ENCODE data around the gene MRPS2.
"Not testable (repeated sequence)": the region's sequence is repeated elsewhere in the genome, so short reads cannot be mapped to it uniquely, and the experiment has no call there.

MRPS2 gene

DNA sequence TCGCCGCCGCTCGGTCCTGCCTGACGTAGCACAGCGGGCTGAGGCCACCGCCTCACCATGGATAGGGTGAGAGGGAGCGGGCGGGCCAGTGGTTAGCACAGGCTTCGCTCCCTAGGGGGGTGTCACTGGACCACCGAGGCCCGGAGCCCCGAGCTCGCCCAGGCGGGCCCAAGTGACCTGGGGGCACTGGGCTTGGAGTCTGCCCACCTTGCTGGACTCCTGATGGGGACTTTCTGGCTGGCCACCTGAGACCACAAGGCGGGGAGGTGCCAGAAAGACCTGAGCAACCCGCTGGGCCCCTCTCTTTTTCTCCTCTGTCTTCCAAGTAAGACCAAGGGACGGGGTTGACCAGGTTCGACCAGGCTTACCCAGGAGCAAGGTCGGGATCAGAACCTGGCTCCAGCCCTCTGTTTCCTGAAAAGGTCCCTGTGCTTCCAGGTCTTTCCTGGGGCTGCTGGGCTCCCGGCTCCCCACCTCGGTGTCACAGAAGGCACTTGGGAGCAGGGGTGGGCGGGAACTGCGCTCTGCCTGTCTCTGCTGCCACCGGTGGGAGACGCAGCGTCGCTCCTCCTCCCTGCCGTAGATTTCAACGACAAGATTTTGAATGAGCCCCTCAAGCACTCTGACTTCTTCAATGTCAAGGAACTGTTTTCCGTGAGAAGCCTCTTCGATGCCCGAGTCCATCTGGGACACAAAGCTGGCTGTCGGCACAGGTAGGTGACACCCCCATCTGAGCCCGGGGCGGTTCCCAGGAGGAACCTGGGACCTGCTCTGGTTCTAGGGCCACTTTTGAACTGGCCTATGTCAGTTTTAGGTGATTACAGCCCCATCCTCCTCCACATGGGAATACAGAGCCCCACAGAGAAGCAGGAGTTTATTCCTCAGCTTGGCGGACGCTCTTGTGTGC lies 1.0 kb downstream of the MRPS2 start:
- peak in 1 of 2 experiments; percentile 45 for DNase-seq

DNA sequence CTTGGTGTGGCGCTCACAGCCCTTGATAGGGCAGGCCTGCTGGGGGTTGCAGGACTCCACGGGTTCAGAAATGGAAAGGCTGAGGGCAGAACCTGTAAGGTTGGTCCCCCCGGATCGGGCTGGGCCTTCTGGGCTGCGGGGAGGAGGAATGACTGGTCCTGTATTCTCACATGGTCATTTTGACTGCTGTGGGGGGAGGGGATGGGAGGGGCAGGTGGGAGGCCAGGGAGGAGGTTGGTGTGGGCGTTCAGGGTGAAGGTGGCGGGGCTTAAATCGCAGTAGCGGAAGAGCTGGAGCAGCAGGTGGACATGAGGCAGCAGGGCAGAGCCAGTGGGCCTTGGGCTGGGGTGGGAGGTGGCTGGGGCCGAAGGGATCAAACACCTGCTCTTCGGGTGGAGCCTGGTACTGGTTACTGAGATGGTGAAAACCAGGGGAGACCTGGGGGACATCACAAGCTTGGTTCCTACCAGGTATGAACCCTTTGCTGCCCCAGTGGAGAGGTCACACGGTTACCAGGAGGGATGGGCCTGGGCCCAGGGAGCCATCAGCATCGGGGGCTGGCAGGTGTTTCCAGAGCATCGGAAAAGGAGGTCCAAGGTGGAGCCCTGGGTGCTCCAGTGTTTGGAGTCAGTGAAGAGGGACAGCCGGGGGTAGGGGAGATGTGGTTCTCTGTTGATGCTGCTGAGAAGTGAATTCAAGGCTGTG lies 1.8 kb downstream of the MRPS2 start:
- no peak for DNase-seq

- no peak for DNase-seq
Observed at GRCh38 chr9:135502873-135503321, 2.4 kb downstream of the MRPS2 start.

GRCh38 chr9:135503371-135504261 lies 3.1 kb downstream of the MRPS2 start:
- no peak for DNase-seq

- DNase-seq = no peak
Observed at GRCh38 chr9:135504262-135505243, 4.1 kb downstream of the MRPS2 start.

DNA sequence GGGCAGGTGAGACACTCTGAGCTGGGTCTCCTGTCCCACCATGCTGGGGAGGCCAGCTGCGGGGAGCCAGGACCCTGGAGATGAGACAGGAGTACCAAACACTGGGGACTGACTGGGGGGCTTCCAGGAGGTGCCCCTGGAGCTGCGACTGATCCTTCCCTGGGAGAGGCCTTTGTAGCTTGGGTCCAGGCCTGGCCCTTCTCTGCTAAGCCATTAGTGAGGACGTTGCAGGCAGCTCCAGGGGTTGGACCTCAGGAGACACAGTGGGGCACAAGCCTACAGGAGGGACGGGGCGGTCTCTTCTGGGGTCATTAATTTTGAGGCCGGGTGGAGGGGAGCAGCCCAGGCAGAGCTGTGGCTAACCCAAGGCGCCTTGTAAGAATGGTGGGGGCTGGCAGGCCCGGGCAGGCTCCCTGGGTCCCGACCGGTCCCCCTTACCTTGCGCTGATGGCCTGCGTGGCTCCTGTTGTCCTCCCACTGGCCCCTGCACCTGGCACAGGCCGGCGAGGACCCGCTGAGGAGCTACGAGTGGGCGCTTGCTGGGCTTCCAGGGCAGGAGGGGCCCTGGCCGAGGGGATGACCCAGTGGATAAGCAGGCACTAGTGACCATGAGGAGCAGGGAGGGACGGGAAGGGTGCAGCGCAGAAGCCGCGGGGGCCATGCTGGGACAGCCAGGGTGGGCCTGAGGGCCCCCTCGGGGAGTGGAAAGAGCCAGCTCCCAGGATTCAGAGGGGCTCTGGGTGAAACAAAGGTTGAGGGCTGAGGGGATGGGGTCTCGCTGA lies 5.1 kb downstream of the MRPS2 start:
- DNase-seq = no peak

DNA sequence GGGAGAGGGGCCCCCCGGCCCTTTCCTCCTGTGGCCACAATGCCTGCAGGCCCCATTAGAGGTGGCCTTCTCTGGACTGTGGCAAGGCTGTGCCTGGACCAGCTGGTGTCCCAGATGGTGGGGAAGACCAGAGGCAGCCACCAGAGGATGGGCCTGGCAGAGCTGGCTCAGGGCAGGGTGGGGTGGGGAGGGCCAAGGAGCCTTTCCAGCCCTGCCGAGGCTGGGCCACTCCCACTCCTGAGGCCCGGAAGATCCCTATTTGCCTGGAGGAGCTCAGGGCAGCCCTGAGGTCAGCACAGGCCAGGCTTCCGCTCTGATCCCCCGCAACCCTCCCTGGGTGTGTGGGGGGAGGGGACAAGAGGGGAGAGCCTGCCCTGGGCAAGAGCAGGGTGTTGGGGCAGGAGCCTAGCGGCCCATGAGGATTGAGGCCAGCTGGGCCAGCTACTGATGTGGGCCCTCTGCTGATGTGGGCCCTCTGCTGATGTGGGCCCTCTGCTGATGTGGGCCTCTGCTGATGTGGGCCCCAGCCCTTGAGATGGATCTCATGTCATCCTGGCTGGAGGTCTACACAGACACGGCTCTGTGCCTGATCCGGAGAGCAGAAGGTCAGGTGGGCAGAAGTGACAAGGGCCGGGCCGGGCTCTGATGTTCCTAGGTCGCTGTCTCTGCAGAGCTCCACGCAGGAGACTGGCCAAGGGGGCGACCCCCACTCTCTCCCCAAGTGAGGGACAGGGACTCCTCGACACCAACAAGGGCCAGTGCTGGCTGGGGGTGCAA lies 6.0 kb downstream of the MRPS2 start:
- no peak for DNase-seq

DNA sequence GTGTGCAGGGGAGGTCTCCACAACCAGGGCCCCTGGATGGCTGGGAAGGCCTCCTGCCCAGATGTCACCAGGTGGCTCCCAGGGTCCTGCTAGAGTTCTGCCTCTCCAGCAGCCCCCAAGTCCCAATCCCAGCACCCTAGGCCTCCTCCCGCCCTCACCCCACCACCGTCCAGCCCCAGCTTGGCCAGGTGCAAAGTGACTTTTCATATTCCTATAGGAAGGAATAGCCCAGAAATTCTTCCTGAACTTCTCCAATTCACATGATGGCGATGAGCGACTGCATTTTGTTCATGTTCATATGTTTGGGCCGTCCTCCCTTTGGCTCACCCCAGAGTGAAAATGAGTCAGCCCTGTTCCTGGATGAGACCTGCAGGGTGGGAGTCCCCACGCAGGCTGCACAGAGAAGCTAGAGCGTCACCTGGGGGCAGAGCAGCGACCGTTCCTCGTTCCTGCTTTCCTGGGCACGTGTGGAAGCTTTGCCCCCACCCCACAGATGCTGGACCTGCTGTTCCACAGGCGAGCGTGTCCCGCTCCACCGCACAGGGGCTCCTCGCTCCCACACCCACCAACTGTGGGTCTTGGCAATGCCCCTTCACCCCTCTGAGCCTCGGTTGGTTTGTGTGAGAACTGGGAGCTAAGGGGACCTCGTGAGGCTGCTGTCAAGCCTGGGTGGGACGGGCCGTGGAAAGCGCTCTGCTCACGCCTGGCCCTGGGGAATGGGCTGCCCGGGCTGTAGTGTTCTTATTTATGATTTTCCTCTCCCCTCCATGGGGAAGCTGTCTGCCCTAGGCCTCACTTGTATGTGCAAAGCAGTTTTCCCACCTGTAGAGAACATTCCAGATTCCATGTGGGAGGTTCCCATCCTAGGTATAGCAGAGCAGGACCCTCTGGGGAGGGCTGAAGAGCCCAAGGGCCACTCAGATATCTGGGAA lies 6.9 kb downstream of the MRPS2 start:
- DNase-seq = no peak

DNA sequence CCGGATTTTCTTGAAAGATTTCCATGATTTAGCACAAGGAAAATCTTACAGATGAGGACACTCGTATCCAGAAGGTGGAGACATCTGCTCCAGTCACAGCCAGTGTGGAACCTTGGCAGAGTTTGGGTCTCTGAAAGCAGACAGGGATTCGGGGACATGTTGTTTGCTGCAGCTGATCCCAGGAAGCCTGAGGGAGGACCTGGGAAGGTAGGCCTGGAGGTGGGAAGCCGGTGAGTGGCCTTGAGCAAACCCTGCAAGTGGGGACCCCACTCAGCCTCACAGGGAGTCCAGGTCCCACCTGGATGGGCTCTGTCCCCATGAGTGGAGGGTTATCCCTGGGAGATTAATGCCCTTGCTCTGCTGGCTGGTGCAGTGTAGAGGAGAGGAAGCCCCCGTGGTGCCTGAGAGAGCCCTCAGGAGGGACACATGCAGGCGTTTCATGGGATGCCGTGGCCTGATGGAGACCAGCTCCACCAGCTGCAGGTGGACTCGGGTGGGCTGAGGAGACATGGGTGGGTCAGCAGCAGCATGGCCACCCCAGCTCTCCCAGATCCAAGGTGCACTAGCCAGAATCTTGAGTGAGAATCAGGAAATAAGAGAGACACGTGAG lies 7.8 kb downstream of the MRPS2 start:
- no peak for DNase-seq

DNA sequence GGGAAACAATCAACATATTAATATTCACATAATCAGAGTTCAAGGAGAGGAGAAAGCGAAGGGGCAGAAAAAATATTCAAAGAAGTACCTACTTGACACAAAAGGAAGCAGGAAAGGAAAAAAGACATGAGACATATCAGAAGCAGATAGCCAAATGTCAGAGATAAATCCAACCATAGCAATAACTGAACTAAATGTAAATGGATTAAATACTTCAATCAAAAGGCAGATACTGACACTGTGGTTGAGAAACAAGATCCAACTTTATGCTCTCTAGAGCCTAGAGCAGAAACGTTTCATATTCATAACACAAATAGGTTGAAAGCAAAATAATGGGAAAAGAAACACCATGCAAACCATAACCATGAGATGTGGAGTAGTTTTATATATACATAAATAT lies 9.0 kb downstream of the MRPS2 start:
- DNase-seq = no peak

DNA sequence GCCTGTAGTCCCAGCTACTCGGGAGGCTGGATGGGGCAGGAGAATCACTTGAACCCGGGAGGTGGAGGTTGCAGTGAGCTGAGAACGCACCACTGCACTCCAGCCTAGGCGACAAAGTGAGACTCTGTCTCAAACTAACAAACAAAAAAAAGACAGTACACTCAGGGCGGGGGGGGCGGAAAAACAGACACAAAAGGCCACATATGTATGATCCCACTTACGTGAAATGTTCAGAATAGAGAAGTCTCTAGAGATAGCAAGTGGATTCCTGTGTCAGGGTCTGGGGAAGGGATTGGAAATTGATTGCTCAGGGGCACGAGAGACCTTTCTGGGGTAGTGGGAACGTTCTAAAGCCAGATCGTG lies 11.7 kb downstream of the MRPS2 start:
- no peak for DNase-seq

DNA sequence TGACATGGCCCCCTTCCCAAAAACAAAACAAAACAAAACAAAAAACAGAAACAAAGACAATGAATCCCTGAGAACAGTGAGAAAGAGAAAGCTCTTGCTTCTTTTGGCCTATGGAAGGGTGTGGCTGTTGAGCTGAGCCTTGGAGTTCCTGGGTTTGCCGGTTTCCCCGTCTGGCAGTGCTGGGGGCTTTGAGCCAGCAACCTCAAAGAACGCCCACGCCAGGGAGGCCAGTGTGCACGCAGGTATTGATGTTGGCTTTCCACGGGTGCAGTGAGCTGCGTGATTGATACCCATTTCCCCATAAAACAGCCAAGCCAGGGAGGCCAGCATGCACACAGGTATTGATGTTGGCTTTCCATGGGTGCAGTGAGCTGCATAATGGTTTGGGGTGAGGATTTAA lies 12.4 kb downstream of the MRPS2 start:
- DNase-seq = no peak

DNA sequence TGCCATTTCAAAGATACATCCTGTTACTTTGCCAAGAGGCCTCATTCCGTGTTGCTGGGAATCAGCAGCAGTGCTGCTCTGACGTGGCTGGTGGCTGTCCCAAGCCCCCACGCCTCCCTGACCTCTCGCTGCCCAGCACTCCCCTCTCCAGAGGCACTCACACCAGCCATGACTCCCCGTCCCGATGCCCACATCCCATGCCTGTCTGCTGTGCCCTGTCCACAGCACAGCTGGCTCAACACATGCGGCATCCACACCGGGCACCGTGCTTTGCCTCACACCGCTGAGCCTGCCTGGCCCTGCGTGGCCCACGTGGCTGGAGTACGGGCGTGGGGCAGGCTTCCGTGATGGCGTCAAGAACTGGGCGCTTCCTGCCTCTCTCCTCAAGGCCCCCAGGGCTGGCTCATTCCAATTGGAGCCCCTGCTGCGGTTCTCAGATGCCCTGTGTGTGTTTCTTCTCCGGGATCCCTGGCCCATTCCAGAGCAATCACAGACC lies 12.9 kb downstream of the MRPS2 start:
- DNase-seq = no peak

DNA sequence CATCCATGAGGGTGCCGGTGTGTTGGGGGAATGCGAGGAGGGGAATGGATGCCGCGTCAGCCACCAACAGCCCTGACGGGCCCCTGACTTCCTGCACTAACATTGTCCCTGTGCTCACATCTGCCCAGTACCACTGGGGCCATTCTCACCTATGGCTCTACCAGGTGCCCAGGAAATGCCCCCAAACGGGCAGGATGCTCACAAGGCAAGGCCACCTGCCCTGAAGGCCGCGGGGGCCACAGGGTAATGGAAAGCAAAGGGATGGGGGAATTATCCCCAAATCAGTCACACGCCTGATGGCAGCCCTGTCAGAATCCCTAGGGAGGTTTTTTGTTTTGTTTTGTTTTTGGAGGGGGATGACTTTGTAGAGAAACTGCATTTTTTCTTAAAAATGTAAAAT lies 13.4 kb downstream of the MRPS2 start:
- not testable (repeated sequence) for DNase-seq

DNA sequence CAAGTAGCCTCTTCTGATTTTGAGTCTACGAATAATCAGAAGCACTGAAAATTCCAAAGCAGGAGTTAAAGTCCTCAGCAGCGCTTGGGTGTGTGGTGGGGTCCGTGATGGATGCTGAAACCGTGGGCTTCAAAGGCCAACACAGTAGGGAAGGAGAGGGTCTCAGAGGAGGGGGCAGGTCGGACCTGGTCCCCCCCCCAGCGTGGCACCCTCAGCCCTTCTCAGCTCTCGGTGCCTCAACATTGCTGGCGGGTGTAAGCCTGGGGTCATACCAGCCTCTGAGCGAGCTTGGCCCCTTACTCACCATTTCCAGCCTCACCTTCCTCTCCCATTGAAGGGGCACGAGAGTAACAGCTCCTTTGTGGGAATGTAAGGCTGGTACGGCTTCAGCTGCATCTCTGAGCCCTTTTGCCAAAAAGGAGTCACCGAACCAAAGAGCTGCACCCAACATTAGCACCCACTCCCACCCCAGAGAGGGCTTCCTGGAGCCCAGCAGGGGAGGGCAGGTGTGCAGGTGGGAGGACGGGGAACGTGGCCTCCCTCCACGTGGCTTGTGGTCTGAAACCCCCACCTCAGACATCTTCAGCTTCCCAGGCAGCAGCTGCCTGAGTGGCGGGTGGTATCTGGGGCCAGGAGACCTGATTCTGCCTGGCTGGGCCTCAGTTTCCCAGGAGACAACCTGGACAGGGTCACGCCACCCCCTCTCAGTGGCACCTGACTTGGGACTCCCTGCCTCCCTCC lies 14.0 kb downstream of the MRPS2 start:
- no peak for DNase-seq

- no peak for DNase-seq
Observed at GRCh38 chr9:135515083-135515951, 14.8 kb downstream of the MRPS2 start.
